AG10803 (cell line): Measurements from ENCODE around the gene PCSK5.

Experiments used
- DNase-seq: peaks from one replicate; pipeline ENCODE4 v3.0.0; 2010; ENCODE audit warnings: low read depth
- H3K4me3 ChIP-seq: 2 replicates; pipeline ENCODE4 v1.5.1; 2011; ENCODE audit warnings: mild to moderate bottlenecking, low read length, control low read depth
- CTCF ChIP-seq: conservative IDR thresholded peaks from 2 replicates; pipeline ENCODE4 v1.5.1; 2011; ENCODE audit warnings: mild to moderate bottlenecking, low read length, control low read depth, inconsistent platforms

Gene PCSK5

GRCh38 chr9:76349865-76350264 lies 459.4 kb downstream of the PCSK5 start:
- no peak for TF ChIP-seq CTCF
- no peak overlapping the region for H3K4me3 ChIP-seq
- no peak for DNase-seq

DNA sequence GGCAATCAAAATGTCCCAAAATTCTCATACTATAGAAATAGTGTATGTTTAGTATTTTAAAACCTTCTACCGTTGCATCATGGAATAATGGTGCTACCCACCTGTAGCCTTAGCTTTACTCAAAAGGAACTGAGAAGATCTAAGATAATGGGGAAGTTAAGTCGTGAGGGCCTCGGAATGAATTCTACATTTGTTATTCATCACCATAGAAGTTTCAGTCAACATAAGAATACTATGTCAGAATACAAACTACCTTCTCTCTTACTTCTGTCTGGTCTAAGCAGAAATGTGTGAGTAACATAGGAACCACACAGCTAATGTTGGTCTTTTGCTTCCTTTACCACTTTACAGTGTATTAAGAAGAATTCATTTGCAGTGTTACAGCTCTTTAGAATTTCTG lies 460.5 kb downstream of the PCSK5 start:
- no peak for TF ChIP-seq CTCF
- H3K4me3 ChIP-seq: no peak overlapping the region
- DNase-seq: no peak

- TF ChIP-seq CTCF: no peak
- no peak for DNase-seq
- H3K4me3 ChIP-seq: no peak overlapping the region
These were observed 461.6 kb downstream of the PCSK5 start for GRCh38 chr9:76352026-76352620.

GRCh38 chr9:76353280-76353679 lies 462.8 kb downstream of the PCSK5 start:
- no peak for DNase-seq
- H3K4me3 ChIP-seq: no peak overlapping the region
- TF ChIP-seq CTCF: no peak

- DNase-seq: no peak
- no peak overlapping the region for H3K4me3 ChIP-seq
- no peak for TF ChIP-seq CTCF
These were observed 463.7 kb downstream of the PCSK5 start for GRCh38 chr9:76354221-76354620.

- no peak overlapping the region for H3K4me3 ChIP-seq
- no peak for DNase-seq
- no peak for TF ChIP-seq CTCF
These were observed 465.4 kb downstream of the PCSK5 start for GRCh38 chr9:76355886-76356285.

GRCh38 chr9:76357555-76357954 lies 467.1 kb downstream of the PCSK5 start:
- no peak for TF ChIP-seq CTCF
- DNase-seq: no peak
- no peak overlapping the region for H3K4me3 ChIP-seq
